ENCODE measurements around the gene ZNF12. TPM values are rescaled to one million over a fixed set of nuclear protein-coding genes. Genes with fewer than 3 reads are reported as not detected.
"Not testable (repeated sequence)": the region's sequence is repeated elsewhere in the genome, so short reads cannot be mapped to it uniquely, and the experiment has no call there.

Gene ZNF12
- total RNA-seq, 1 donor from 2014 or later = 36.6 TPM

DNA sequence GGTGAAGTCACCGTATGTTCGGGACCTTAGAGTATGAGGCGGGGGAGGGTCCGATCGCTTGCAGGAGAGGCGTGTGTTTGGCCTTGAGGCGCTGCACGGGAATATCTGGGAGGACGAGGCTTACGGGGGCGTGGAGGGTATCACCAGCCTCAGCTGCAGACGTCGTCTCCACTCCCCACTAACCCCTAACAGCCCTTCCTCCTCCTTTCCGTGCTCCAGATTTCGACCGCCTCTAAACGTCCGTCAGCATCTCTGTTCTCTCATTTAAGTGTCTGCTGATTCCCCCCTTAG, 23.5 kb upstream of the ZNF12 start:
- no peaks in the 10 kb centered on the region for H3K9me3 ChIP-seq (ENCODE audit: low read depth)
- no peaks in the 10 kb centered on the region for H3F3A ChIP-seq (ENCODE audit: low read depth)
- H3K36me3 ChIP-seq = no peaks in the 10 kb centered on the region
- no peaks in the 10 kb centered on the region for H3K27me3 ChIP-seq
- H3K79me2 ChIP-seq (ENCODE audit: low read depth) = peaks cover 28% of the 10 kb centered on the region
- TF ChIP-seq, protein P1, sequence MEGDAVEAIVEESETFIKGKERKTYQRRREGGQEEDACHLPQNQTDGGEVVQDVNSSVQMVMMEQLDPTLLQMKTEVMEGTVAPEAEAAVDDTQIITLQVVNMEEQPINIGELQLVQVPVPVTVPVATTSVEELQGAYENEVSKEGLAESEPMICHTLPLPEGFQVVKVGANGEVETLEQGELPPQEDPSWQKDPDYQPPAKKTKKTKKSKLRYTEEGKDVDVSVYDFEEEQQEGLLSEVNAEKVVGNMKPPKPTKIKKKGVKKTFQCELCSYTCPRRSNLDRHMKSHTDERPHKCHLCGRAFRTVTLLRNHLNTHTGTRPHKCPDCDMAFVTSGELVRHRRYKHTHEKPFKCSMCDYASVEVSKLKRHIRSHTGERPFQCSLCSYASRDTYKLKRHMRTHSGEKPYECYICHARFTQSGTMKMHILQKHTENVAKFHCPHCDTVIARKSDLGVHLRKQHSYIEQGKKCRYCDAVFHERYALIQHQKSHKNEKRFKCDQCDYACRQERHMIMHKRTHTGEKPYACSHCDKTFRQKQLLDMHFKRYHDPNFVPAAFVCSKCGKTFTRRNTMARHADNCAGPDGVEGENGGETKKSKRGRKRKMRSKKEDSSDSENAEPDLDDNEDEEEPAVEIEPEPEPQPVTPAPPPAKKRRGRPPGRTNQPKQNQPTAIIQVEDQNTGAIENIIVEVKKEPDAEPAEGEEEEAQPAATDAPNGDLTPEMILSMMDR (IDR thresholded peaks at IDR 0.05) = no peak
- TF ChIP-seq EZH2phosphoT487 (IDR thresholded peaks at IDR 0.05) (no peak), EZH2 (IDR thresholded peaks at IDR 0.05) (no peak)
- DNase-seq (ENCODE audit: low spot score) = no peak
- H3K27ac ChIP-seq = no peak overlapping the region
- H3K9ac ChIP-seq = peak overlapping the region; percentile 84
- Mint-ChIP-seq H3K36me3 (peaks cover 22% of the 10 kb centered on the region), H3K4me1 (peaks cover 14% of the 10 kb centered on the region), H3K4me3 (peak overlapping the region; percentile 94), H3K9me3 (peaks cover 7% of the 10 kb centered on the region), H3K27me3 (ENCODE audit: insufficient read depth, low read depth) (peaks cover 2% of the 10 kb centered on the region), H3K27ac (peak overlapping the region; percentile 50)
- peak overlapping the region; percentile 83 for H3K4me2 ChIP-seq
- H2AFZ ChIP-seq (replicated peaks) = peak overlapping the region; percentile 91
- H3K4me1 ChIP-seq = peaks cover 6% of the 10 kb centered on the region
- H4K20me1 ChIP-seq (ENCODE audit: low read depth) = peaks cover 6% of the 10 kb centered on the region
- peak overlapping the region; percentile 88 for H3K4me3 ChIP-seq

DNA sequence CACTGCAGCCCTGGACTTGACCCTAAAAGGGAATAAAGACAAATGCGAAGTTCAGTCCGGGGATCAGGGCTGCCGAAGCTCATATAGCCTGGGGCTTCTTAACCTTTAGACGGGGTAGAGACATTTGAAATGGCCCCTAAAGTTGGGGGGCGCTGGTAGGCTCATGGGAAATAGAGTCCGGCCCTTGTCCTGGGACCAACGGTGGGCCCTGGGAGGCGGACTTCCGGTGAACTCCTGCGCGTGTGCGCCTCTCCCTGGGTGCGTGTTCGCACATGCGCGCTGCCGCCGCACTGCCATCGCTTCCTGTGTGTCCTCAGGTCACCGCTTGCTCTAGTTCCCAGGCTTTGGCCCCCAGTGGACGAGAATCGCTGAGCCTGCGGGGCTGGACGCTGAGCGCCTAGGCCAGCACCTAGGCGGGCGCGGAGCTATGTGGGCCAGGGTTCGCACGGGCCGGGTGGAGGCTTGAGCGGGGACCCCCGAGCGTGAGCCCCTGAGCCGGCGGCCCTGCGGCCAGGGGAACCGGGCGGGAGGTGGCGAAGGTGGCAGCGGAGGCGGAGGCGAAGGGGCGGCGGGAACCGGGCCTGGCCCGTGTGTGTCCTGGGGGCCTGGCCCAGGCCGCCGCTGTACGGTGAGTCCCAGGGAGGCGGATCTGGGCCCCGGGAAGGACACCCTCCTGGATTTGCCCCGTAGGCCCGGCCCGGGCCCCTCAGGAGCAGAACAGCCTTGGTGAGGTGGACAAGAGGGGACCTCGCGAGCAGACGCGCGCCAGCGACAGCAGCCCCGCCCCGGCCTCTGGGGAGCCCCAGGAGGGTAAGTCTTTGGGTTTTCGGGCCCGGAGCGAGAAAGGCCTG, 23.0 kb upstream of the ZNF12 start:
- Histone ChIP-seq H3K4me2 (peak overlapping the region; percentile 83), H3K27me3 (no peaks in the 10 kb centered on the region), H3K9ac (peak overlapping the region; percentile 84), H3K4me1 (peaks cover 6% of the 10 kb centered on the region), H3K9me3 (ENCODE audit: low read depth) (no peaks in the 10 kb centered on the region), H3K27ac (no peak overlapping the region), H3K4me3 (peak overlapping the region; percentile 88), H4K20me1 (ENCODE audit: low read depth) (peaks cover 6% of the 10 kb centered on the region), H2AFZ (replicated peaks) (peak overlapping the region; percentile 91), H3K36me3 (no peaks in the 10 kb centered on the region), H3K79me2 (ENCODE audit: low read depth) (peaks cover 28% of the 10 kb centered on the region), H3F3A (ENCODE audit: low read depth) (no peaks in the 10 kb centered on the region)
- Mint-ChIP-seq H3K27ac (peak overlapping the region; percentile 96), H3K36me3 (peaks cover 18% of the 10 kb centered on the region), H3K9me3 (peaks cover 7% of the 10 kb centered on the region), H3K27me3 (ENCODE audit: insufficient read depth, low read depth) (peaks cover 2% of the 10 kb centered on the region), H3K4me3 (peak overlapping the region; percentile 94), H3K4me1 (peaks cover 14% of the 10 kb centered on the region)
- DNase-seq (ENCODE audit: low spot score) = peak; percentile 92
- no peak for TF ChIP-seq EZH2phosphoT487 (IDR thresholded peaks at IDR 0.05)
- no peak for TF ChIP-seq EZH2 (IDR thresholded peaks at IDR 0.05)
- TF ChIP-seq, protein P1 (IDR thresholded peaks at IDR 0.05) = no peak

DNA sequence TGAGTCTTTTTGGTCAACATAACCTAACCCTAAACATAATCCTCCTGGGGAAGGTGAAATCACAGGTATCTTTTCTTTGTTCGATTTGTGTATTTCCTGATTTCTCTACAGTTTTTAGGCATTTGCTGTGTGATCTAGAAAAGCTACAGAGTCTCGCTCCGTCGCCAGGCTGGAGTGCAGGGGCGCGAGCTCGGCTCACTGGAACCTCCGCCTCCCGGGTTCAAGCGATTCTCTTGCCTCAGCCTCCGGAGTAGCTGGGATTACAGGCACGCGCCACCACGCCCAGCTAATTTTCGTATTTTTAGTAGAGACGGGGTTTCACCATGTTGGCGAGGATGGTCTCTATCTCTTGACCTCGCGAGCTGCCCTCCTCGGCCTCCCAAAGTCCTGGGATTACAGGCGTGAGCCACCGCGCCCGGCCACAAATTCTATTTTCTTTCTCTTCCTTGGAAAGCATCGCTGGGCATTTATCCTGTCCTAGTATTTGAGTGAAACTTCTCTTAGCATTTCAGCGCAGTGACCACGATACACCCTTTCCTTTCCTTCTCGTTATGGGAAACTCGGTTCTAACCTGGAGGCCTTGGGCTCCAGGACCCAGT, 22.2 kb upstream of the ZNF12 start:
- Mint-ChIP-seq H3K27ac (peak overlapping the region; percentile 96), H3K4me3 (peak overlapping the region; percentile 94), H3K36me3 (peaks cover 14% of the 10 kb centered on the region), H3K4me1 (peaks cover 14% of the 10 kb centered on the region)
- peak overlapping the region; percentile 91 for H2AFZ ChIP-seq (replicated peaks)
- not testable (repeated sequence) for H3K27ac ChIP-seq; H3F3A ChIP-seq (ENCODE audit: low read depth); DNase-seq (ENCODE audit: low spot score); H3K36me3 ChIP-seq; H3K9me3 ChIP-seq (ENCODE audit: low read depth); H3K9me3 Mint-ChIP-seq; H3K27me3 Mint-ChIP-seq (ENCODE audit: insufficient read depth, low read depth); H3K27me3 ChIP-seq; H4K20me1 ChIP-seq (ENCODE audit: low read depth); H3K9ac ChIP-seq; H3K4me1 ChIP-seq
- H3K4me3 ChIP-seq = peak overlapping the region; percentile 88
- peak overlapping the region; percentile 83 for H3K4me2 ChIP-seq
- H3K79me2 ChIP-seq (ENCODE audit: low read depth) = peaks cover 28% of the 10 kb centered on the region

DNA sequence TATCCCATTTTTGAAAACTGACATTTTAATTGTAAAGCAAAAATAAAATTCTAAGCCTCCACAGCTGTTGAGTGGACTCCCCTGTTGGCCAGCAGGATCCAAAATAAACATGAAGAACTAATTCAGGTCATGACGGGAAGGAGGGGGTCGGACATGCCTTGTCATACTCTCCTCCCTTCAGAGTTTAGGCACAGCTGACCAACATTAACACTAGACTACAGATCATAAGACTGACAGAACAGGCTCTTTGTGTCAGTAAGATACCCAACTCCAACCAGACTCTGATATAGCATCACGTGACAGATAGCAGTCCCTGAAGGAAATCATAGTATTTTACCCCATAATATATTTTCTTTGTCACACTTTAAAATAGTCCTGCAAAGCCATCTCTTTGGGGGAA, 20.9 kb upstream of the ZNF12 start:
- Histone ChIP-seq H3K27me3 (no peaks in the 10 kb centered on the region), H3K27ac (no peak overlapping the region), H3K9me3 (ENCODE audit: low read depth) (no peaks in the 10 kb centered on the region), H3K36me3 (no peaks in the 10 kb centered on the region), H3K4me2 (no peak overlapping the region), H3K4me1 (peaks cover 6% of the 10 kb centered on the region), H3K4me3 (no peak overlapping the region), H4K20me1 (ENCODE audit: low read depth) (peaks cover 6% of the 10 kb centered on the region), H3K79me2 (ENCODE audit: low read depth) (peaks cover 23% of the 10 kb centered on the region), H2AFZ (replicated peaks) (no peak overlapping the region), H3K9ac (no peak overlapping the region), H3F3A (ENCODE audit: low read depth) (no peaks in the 10 kb centered on the region)
- no peak overlapping the region for H3K27ac Mint-ChIP-seq
- H3K27me3 Mint-ChIP-seq (ENCODE audit: insufficient read depth, low read depth) = peaks cover 2% of the 10 kb centered on the region
- peaks cover 7% of the 10 kb centered on the region for H3K9me3 Mint-ChIP-seq
- H3K4me1 Mint-ChIP-seq = peaks cover 14% of the 10 kb centered on the region
- no peak for DNase-seq (ENCODE audit: low spot score)
- H3K36me3 Mint-ChIP-seq = peaks cover 6% of the 10 kb centered on the region
- TF ChIP-seq EZH2phosphoT487 (IDR thresholded peaks at IDR 0.05) = no peak
- TF ChIP-seq, protein P1 (IDR thresholded peaks at IDR 0.05) = no peak
- no peak for TF ChIP-seq EZH2 (IDR thresholded peaks at IDR 0.05)
- peak overlapping the region; percentile 54 for H3K4me3 Mint-ChIP-seq

DNA sequence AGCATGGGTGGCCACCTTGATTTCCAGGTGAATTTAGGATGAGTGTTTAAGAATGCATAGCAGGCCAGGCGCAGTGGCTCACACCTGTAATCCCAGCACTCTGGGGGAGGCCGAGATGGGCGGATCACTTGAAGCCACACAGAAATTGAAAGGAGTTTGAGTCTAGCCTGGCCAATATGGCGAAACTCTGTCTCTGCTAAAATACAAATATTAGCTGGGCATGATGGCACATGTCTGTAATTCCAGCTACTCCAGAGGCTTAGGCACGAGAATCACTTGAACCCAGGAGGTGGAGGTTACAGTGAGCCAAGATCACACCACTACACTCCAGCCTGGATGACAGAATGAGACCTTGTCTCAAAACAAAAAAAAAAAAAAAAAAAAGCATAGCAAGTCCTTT, 19.6 kb upstream of the ZNF12 start:
- H3K27me3 Mint-ChIP-seq (ENCODE audit: insufficient read depth, low read depth); H3F3A ChIP-seq (ENCODE audit: low read depth); H3K9ac ChIP-seq; H3K36me3 ChIP-seq; DNase-seq (ENCODE audit: low spot score); H3K9me3 ChIP-seq (ENCODE audit: low read depth); H3K4me3 Mint-ChIP-seq; H3K4me1 ChIP-seq; H3K4me3 ChIP-seq; H4K20me1 ChIP-seq (ENCODE audit: low read depth); H3K4me2 ChIP-seq; H3K27ac ChIP-seq; H3K9me3 Mint-ChIP-seq; H3K36me3 Mint-ChIP-seq; H3K27ac Mint-ChIP-seq; H3K27me3 ChIP-seq; H2AFZ ChIP-seq (replicated peaks): not testable (repeated sequence)
- peaks cover 14% of the 10 kb centered on the region for H3K4me1 Mint-ChIP-seq
- H3K79me2 ChIP-seq (ENCODE audit: low read depth) = peaks cover 17% of the 10 kb centered on the region
